Uterus (tissue), 4 donors: Measurements from ENCODE around the gene SIPA1L3. TPM values are rescaled to one million over a fixed set of nuclear protein-coding genes. Genes with fewer than 3 reads are reported as not detected.

Source experiments
- DNase-seq, 2 donors: peaks; one replicate each; pipeline ENCODE4 v3.0.0-alpha.2; 2019 to 2020
- H3K27ac ChIP-seq, 2 donors: fragments of 200-600 bp; sonication (generic); 1 replicate in 1 of 2; 2 replicates in 1 of 2; pipeline ENCODE4 v1.5.1; 2016 to 2018
- H3K27me3 ChIP-seq, 2 donors: fragments of 200-600 bp; sonication (generic); one replicate each; pipeline ENCODE4 v1.5.1; 2018 to 2019; ENCODE audit warnings: control low read depth in 1 of 2
- H3K36me3 ChIP-seq, 2 donors: fragments of 200-600 bp; sonication (generic); one replicate each; pipeline ENCODE4 v1.5.1; 2019; ENCODE audit warnings: control low read depth in 1 of 2
- H3K4me1 ChIP-seq, 2 donors: fragments of 200-600 bp; sonication (generic); one replicate each; pipeline ENCODE4 v1.5.1; 2018 to 2019; ENCODE audit warnings: control low read depth in 1 of 2
- H3K4me3 ChIP-seq, 2 donors: fragments of 200-600 bp; sonication (generic); 1 replicate in 1 of 2; 2 replicates in 1 of 2; pipeline ENCODE4 v1.5.1; 2018 to 2019; ENCODE audit warnings: mild to moderate bottlenecking in 1 of 2
- H3K9me3 ChIP-seq, 2 donors: fragments of 200-600 bp; sonication (generic); one replicate each; pipeline ENCODE4 v1.5.1; 2019; ENCODE audit warnings: control low read depth in 1 of 2
- POLR2A ChIP-seq, 2 donors: fragments of 450-650 bp; IDR thresholded peaks; one replicate each; pipeline ENCODE4 v1.6.1; 2016; ENCODE audit warnings: antibody characterized with exemption in 2 of 2, mild to moderate bottlenecking in 1 of 2, moderate library complexity in 1 of 2
- intact Hi-C: fragments of 100-400 bp; cut with DNase I; formaldehyde crosslinking; loops from one replicate; pipeline ENCODE4 v1.15.1; 2023; ENCODE audit warnings: low total_unique reads
- total RNA-seq, 4 donors: library from RNA; depleted of rRNA in 3 of 4; stranded (reverse); fragments of >200 nt in 3 of 4; gene quantifications; one replicate each; pipeline versions ENCODE4 v1.1.0 to v1.2.4, GENCODE V29; 2014 to 2023
- TF ChIP-seq, protein P1 (sequence below), 4 experiments: fragments of 200-600 bp in 2 of 4; fragments of 450-650 bp in 2 of 4; sonication (generic) in 2 of 4; IDR thresholded peaks; one replicate each; pipeline ENCODE4 v1.5.1; 2016 to 2019; ENCODE audit warnings: antibody characterized with exemption in 4 of 4, mild to moderate bottlenecking in 2 of 4, moderate library complexity in 1 of 4
- donor health status: DM: yes; HTN: yes; CAD: no.

The SIPA1L3 gene
- total RNA-seq, 4 donors from 2014 or later, result 11.5 to 41.8 (median 21.5) TPM

DNA sequence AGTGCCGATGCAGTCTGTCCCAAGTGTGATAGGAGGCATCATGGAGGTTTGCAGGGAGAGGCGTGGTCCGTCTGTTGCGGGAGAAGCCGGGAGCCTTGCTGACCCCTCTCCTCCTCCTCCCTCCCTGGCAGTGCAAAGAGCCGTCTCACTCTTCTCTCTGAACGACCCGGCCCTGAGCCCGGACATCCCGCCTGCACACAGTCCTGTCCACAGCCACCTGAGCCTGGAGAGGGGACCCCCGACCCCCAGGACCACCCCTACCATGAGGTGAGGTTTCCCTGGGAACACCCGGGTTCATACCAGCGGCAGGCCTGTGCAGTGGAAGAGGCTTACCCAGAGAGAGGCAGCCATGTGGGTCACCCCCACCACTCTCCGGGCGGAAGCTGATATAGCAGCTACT is 294.7 kb downstream of the SIPA1L3 start:
- no peaks in the 10 kb centered on the region for H3K27me3 ChIP-seq
- DNase-seq, result no peak
- H3K4me3 ChIP-seq, result no peak overlapping the region
- no peaks in the 10 kb centered on the region for H3K4me1 ChIP-seq
- H3K36me3 ChIP-seq, result no peaks in the 10 kb centered on the region
- no peak for TF ChIP-seq POLR2A (IDR thresholded peaks at IDR 0.05)
- TF ChIP-seq, protein P1, sequence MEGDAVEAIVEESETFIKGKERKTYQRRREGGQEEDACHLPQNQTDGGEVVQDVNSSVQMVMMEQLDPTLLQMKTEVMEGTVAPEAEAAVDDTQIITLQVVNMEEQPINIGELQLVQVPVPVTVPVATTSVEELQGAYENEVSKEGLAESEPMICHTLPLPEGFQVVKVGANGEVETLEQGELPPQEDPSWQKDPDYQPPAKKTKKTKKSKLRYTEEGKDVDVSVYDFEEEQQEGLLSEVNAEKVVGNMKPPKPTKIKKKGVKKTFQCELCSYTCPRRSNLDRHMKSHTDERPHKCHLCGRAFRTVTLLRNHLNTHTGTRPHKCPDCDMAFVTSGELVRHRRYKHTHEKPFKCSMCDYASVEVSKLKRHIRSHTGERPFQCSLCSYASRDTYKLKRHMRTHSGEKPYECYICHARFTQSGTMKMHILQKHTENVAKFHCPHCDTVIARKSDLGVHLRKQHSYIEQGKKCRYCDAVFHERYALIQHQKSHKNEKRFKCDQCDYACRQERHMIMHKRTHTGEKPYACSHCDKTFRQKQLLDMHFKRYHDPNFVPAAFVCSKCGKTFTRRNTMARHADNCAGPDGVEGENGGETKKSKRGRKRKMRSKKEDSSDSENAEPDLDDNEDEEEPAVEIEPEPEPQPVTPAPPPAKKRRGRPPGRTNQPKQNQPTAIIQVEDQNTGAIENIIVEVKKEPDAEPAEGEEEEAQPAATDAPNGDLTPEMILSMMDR (IDR thresholded peaks at IDR 0.05), result no peak
- no peaks in the 10 kb centered on the region for H3K9me3 ChIP-seq
- no peak overlapping the region for H3K27ac ChIP-seq
- intact Hi-C loops, result no loop called here

DNA sequence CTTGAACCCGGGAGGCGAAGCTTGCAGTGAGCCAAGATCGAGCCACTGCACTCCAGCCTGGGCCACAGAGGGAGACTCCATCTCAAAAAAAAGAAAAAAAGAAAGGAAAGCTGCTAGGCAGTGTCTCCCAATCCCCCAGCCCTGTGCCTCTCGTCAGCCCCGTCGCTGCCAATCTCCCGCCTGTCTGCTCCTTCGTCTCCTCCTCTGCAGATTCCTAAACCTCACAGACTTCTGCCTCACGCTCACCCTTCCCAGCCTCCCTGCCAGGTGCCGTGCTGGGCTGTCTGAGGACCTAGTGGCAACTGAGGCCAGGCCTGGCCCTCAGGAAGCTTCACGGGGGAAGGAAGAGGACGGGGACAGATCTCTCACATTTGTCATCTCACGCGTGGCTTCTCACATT is 295.5 kb downstream of the SIPA1L3 start:
- Histone ChIP-seq H3K27me3 (no peaks in the 10 kb centered on the region), H3K36me3 (no peaks in the 10 kb centered on the region), H3K4me1 (no peaks in the 10 kb centered on the region), H3K27ac (no peak overlapping the region), H3K9me3 (no peaks in the 10 kb centered on the region), H3K4me3 (no peak overlapping the region)
- intact Hi-C loops, result no loop called here
- TF ChIP-seq, protein P1 (IDR thresholded peaks at IDR 0.05), result no peak
- TF ChIP-seq POLR2A (IDR thresholded peaks at IDR 0.05), result no peak
- no peak for DNase-seq

DNA sequence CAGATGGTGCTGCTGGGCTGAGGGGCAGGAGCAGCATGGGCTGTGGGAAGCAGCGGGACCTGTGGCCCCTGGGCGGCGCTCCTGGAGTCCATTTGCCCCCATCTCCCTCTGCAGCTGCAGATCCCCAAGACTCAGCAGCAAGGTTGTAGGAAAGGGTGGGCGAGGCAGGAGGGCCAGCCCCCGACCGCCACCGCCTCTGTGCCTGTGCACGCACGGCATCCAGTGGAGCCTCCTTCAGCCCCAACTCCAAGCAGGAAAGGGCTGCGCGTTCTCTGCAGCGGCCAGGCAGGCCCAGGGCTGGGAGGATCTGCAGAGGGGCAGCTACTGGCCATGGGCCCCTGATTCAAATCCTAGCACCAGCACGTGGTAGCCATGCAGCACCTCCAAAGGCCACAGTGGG is 296.2 kb downstream of the SIPA1L3 start:
- TF ChIP-seq, protein P1 (IDR thresholded peaks at IDR 0.05), result no peak
- no peak for TF ChIP-seq POLR2A (IDR thresholded peaks at IDR 0.05)
- intact Hi-C loops, result no loop called here
- Histone ChIP-seq H3K27me3 (no peaks in the 10 kb centered on the region), H3K9me3 (no peaks in the 10 kb centered on the region), H3K36me3 (no peaks in the 10 kb centered on the region), H3K4me3 (no peak overlapping the region), H3K27ac (no peak overlapping the region), H3K4me1 (no peaks in the 10 kb centered on the region)
- DNase-seq, result no peak

DNA sequence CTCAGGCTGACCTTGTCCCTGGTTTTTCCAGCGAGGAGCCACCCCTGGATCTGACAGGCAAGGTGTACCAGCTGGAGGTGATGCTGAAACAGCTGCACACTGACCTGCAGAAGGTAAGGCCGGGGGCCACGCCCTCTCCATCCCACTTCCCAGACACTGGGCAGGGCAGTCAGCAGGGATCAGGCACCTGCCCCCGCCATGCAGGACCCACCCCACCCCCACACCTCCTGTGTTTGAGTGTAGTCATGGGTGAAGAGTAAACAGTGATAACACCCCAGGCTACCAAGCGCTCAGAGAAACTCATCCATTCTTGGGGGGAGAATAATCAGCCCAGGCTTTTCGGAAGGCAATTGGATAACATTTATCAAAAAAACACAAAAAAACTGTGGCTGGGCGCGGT is 297.1 kb downstream of the SIPA1L3 start:
- Histone ChIP-seq H3K4me1 (peaks cover 0 to 1% of the 10 kb centered on the region in 2 donors), H3K27me3 (no peaks in the 10 kb centered on the region), H3K9me3 (no peaks in the 10 kb centered on the region), H3K4me3 (no peak overlapping the region), H3K36me3 (no peaks in the 10 kb centered on the region), H3K27ac (no peak overlapping the region)
- no peak for DNase-seq
- intact Hi-C loops, result no loop called here
- TF ChIP-seq POLR2A (IDR thresholded peaks at IDR 0.05), result no peak
- TF ChIP-seq, protein P1 (IDR thresholded peaks at IDR 0.05), result no peak

DNA sequence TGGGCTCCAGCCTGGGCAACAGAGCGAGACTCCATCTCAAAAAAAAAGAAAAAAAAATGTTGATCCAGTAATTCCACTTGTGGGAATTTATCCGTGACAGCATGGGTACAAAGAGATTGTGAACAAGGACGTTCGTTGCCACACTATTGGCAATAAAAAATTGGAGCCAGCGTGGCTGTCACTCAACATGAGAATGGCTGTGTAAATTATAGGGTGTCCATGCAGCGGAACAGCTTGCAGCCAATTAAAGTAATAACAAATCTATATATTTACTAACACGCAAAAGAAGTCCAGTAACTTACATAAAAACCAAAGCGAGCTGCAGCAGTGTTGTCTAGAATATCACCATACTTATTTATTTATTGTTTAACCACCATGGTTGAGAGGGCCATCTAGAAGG is 297.7 kb downstream of the SIPA1L3 start:
- no peaks in the 10 kb centered on the region for H3K36me3 ChIP-seq
- H3K27me3 ChIP-seq, result no peaks in the 10 kb centered on the region
- DNase-seq, result no peak
- TF ChIP-seq, protein P1 (IDR thresholded peaks at IDR 0.05), result no peak
- no peak for TF ChIP-seq POLR2A (IDR thresholded peaks at IDR 0.05)
- H3K9me3 ChIP-seq, result no peaks in the 10 kb centered on the region
- intact Hi-C loops, result no loop called here
- H3K27ac ChIP-seq, result no peak overlapping the region
- H3K4me3 ChIP-seq, result no peak overlapping the region
- peaks cover 0 to 7% of the 10 kb centered on the region in 2 donors for H3K4me1 ChIP-seq
